Activated T-helper 17 cell treated with anti-CD3 and anti-CD28 coated beads, Interleukin-2, amount 50 U/mL, for 72 hours (primary cell): ENCODE results near the gene SOCS2. TPM values are rescaled to one million over a fixed set of nuclear protein-coding genes. Genes with fewer than 3 reads are reported as not detected.
A peak's percentile ranks its signal among the peaks of the same experiment; 100 is the strongest.

Experiments used
- ATAC-seq: fragments of 150-1000 bp; cut with Tn5 transposase; replicated peaks from 2 replicates; pipeline ENCODE4 v1.10.0; 2021; ENCODE audit warnings: mild to moderate bottlenecking, moderate library complexity
- H3K27ac Mint-ChIP-seq: one replicate; pipeline ENCODE4 v1.8.0; 2022; ENCODE audit warnings: mixed read lengths
- H3K27me3 Mint-ChIP-seq: one replicate; pipeline ENCODE4 v1.8.0; 2022; ENCODE audit warnings: mixed read lengths
- H3K36me3 Mint-ChIP-seq: one replicate; pipeline ENCODE4 v1.8.0; 2022; ENCODE audit warnings: low read depth, mild to moderate bottlenecking, mixed read lengths
- H3K4me1 Mint-ChIP-seq: one replicate; pipeline ENCODE4 v1.8.0; 2022; ENCODE audit warnings: mixed read lengths
- H3K4me3 Mint-ChIP-seq: one replicate; pipeline ENCODE4 v1.8.0; 2022; ENCODE audit warnings: mild to moderate bottlenecking, mixed read lengths
- H3K9me3 Mint-ChIP-seq: one replicate; pipeline ENCODE4 v1.8.0; 2022; ENCODE audit warnings: mixed read lengths
- total RNA-seq, 2 donors: library from RNA; stranded (reverse); gene quantifications; one replicate each; pipeline ENCODE4 v1.2.3, GENCODE V29; 2022

SOCS2 gene
- total RNA-seq, 2 donors from 2014 or later: 29.4 to 36.6 TPM

DNA sequence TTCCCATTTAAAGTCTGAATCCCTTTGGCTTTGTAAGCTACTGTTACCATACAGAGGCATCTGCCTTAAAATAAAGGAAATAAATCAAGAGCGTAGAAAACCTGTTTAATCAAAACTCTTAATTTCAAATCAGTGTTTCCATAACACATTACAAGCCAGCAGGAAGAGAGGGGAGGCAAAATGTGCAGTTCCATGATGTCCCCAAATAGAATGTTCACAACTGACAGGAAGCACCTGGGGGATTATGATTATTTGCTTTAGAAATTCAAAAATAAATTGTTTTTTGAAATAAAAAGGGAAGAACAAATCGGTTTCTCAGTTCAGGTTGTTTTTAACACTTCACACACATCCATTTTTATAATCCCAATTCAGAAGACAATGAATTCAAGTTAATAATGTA is 21.4 kb downstream of the SOCS2 start:
- ATAC-seq: no peak
- Mint-ChIP-seq H3K27me3 (peaks cover 15% of the 10 kb centered on the region), H3K4me1 (peaks cover 15% of the 10 kb centered on the region), H3K4me3 (no peak overlapping the region), H3K27ac (no peak overlapping the region), H3K9me3 (no peaks in the 10 kb centered on the region), H3K36me3 (no peaks in the 10 kb centered on the region)

DNA sequence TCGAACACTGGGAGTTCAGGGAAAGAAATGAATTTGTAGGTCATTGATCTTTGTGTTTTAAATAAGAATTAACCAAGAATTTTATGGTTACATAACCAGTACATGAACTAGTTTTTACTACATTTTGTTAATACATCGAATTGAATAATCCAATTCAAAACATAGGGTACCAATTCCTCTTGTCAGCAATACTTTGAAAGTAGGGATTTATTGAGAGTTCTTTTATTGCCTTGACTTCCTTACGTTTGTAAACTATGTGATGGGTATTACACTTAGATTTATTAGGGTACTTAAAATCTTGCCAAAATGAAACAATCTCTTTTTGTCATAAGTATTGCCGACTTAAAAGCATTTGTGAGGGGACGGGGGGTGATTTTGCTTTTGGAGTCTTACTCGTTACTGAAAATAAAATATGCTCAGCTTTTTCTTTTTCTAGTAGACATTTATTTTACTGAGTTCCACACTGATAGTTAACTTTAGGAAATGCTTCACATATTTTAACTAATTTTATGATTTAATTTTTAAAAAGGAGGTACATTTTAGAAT is 22.4 kb downstream of the SOCS2 start:
- peaks cover 15% of the 10 kb centered on the region for H3K27me3 Mint-ChIP-seq
- H3K27ac Mint-ChIP-seq: no peak overlapping the region

DNA sequence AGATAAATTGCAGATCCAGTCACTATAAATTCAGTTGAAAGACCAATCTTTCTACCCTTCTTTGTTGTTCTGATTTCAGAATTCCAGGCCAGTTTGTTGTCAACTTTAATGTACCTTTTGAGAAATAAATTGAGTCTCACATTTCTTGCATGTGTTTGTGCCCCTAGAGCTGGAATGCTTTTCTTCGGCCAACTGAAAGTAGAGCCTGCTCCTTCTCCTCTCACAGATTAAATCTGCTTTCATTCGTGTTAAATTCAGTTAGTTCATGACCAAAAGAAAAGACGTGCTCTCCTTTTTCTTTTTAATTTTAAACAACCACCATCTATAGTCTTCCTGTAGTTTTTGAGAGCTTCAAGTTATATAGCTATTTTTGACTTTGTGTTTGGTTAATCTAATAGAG is 22.9 kb downstream of the SOCS2 start:
- Mint-ChIP-seq H3K4me1 (peaks cover 10% of the 10 kb centered on the region), H3K9me3 (no peaks in the 10 kb centered on the region), H3K36me3 (no peaks in the 10 kb centered on the region), H3K27me3 (peaks cover 15% of the 10 kb centered on the region), H3K4me3 (no peak overlapping the region), H3K27ac (no peak overlapping the region)
- no peak for ATAC-seq

More for the DNA sequence above, 22.4 kb downstream of the SOCS2 start:
- Mint-ChIP-seq H3K36me3 (no peaks in the 10 kb centered on the region), H3K9me3 (no peaks in the 10 kb centered on the region), H3K4me1 (peaks cover 10% of the 10 kb centered on the region), H3K4me3 (no peak overlapping the region)
- no peak for ATAC-seq

DNA sequence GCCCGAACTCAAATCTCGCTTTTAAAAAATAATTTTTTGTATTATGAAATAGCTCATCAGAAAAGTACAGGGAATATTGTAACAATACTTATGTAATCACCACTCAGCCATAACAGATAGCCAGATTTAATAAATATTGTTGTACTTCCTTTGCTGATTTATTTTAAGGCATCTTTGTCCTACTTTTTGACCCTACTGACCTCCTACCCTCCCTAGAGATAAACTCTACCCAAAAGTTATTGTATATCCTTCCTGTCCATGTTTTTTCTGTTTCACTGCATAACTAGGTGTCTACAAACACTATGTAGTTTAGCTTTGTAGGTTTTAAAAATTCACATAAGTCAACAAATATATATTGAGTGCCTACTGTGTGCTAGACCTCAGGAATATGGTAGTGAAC is 25.1 kb downstream of the SOCS2 start:
- Mint-ChIP-seq H3K4me3 (no peak overlapping the region), H3K9me3 (no peaks in the 10 kb centered on the region), H3K27ac (no peak overlapping the region), H3K4me1 (no peaks in the 10 kb centered on the region), H3K36me3 (no peaks in the 10 kb centered on the region), H3K27me3 (peaks cover 15% of the 10 kb centered on the region)
- no peak for ATAC-seq

DNA sequence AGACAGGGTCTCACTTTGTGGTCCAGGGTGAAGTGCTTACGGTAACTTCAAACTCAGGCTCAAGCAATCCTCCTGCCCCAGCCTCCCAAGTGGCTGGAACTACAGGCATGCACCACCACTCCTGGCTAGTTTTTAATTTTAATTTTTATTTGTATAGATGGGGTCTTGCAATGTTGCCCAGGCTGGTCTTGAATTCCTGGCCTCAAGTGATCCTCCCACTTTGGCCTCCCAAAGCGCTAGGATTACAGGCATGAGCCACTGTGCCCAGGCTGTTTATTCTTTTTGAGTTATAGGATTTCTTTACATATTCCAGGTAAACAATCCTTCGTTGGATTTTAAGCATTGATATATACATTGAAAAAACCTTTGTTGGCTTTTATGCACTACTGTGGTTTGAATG is 26.7 kb downstream of the SOCS2 start:
- Mint-ChIP-seq H3K27ac (no peak overlapping the region), H3K4me1 (no peaks in the 10 kb centered on the region), H3K27me3 (peaks cover 13% of the 10 kb centered on the region), H3K4me3 (no peak overlapping the region), H3K9me3 (no peaks in the 10 kb centered on the region), H3K36me3 (no peaks in the 10 kb centered on the region)
- no peak for ATAC-seq

DNA sequence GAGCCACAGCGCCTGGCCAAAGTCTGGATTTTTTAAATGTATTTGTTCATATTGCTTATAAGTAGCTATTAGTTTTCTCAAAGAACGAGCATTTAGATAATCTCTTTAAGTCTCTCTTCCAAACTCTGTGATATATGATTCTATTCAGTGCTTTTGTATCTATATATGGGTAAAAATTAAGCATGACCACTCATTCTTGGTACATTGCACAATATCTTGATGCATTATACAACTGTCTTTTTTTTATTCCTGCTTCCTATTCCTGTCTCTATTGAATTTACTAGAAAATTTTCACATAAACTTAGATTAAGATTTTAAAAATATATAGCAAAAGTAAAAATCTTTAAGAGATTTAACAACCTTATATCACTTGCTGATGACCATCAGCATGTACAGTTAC is 29.1 kb downstream of the SOCS2 start:
- H3K27me3 Mint-ChIP-seq: peaks cover 10% of the 10 kb centered on the region
- no peaks in the 10 kb centered on the region for H3K4me1 Mint-ChIP-seq
- no peak for ATAC-seq
- H3K4me3 Mint-ChIP-seq: no peak overlapping the region
- no peaks in the 10 kb centered on the region for H3K9me3 Mint-ChIP-seq
- no peaks in the 10 kb centered on the region for H3K36me3 Mint-ChIP-seq
- no peak overlapping the region for H3K27ac Mint-ChIP-seq

DNA sequence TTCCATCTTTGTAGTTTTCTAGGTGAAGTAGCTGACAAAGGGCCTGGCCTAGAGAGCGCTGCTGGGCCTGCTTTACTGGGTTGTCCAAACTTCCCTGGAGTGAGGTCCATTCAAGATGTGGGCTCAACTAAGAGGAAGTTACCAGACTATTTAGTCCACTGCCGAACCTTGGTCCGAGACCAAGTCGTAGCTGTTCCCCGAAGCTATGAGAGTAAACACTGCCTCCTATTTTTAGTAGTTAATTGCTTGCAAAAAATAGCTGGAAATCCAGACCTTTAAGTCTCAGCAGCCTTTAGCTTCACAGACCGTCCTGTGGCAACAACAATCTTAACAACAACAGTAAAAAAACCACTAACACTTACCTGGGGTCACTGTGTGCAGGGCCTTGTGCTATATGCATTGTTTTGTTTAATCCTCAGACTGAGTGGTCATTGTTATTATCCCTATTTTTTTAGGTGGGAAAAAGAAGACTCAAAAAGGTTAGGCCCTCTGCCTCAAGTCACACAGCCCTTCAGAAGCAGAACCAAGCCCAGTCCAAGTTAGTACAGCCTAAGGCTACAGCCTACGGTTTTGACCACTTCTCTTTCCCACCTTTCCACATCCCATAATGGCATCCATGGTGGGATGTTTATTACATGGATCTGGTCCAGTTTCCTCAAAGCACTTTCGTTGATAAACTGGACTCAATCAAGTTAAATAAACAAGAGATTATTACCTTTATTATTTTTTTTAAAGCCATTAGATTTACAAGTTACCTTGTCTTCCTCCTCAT is 30.6 kb downstream of the SOCS2 start:
- Mint-ChIP-seq H3K27ac (no peak overlapping the region), H3K4me3 (no peak overlapping the region), H3K9me3 (no peaks in the 10 kb centered on the region), H3K4me1 (no peaks in the 10 kb centered on the region), H3K36me3 (no peaks in the 10 kb centered on the region), H3K27me3 (peaks cover 5% of the 10 kb centered on the region)
- no peak for ATAC-seq

DNA sequence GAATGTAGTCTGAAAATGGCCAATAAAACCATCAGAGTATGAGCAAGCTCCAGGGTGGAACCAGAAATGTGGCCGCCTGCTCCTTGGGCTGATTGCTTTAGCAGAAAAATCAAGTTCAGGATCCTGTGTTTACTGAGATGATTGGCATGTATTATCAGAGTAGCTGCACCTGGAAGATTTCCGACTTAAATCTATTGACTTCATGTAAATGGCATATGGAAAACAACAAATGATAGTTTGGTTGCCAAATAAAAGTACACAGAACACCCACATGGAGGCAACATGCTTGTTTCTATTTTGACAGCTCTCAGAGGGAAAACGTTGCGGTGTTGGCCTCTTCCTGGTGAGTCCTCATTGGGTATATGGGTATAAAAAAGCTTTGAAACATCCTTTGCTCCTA is 31.3 kb downstream of the SOCS2 start:
- H3K27ac Mint-ChIP-seq: no peak overlapping the region
- no peak for ATAC-seq
- no peaks in the 10 kb centered on the region for H3K36me3 Mint-ChIP-seq
- H3K9me3 Mint-ChIP-seq: no peaks in the 10 kb centered on the region
- H3K4me3 Mint-ChIP-seq: no peak overlapping the region
- peaks cover 4% of the 10 kb centered on the region for H3K27me3 Mint-ChIP-seq
- no peaks in the 10 kb centered on the region for H3K4me1 Mint-ChIP-seq

DNA sequence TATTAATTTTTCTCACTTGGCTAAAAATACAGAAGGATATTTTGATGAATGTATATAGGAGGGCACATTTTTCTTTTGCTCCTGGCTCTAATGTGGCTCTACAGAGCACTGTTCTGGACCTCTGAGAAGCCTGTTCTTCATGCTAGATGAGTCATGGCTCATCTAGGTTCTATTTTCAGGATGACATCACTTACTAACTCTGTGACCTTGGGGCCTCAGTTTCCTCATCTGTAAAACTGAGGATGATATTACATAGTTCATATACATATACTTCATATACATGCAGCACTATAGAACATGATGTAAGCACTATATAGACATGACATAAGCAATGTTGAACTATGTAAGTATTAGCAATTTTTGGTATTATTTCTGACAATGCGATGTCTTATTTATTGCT is 35.8 kb downstream of the SOCS2 start:
- Mint-ChIP-seq H3K4me3 (no peak overlapping the region), H3K4me1 (peaks cover 6% of the 10 kb centered on the region), H3K27ac (no peak overlapping the region), H3K9me3 (no peaks in the 10 kb centered on the region), H3K36me3 (no peaks in the 10 kb centered on the region), H3K27me3 (peaks cover 17% of the 10 kb centered on the region)
- peak; percentile 71 for ATAC-seq

DNA sequence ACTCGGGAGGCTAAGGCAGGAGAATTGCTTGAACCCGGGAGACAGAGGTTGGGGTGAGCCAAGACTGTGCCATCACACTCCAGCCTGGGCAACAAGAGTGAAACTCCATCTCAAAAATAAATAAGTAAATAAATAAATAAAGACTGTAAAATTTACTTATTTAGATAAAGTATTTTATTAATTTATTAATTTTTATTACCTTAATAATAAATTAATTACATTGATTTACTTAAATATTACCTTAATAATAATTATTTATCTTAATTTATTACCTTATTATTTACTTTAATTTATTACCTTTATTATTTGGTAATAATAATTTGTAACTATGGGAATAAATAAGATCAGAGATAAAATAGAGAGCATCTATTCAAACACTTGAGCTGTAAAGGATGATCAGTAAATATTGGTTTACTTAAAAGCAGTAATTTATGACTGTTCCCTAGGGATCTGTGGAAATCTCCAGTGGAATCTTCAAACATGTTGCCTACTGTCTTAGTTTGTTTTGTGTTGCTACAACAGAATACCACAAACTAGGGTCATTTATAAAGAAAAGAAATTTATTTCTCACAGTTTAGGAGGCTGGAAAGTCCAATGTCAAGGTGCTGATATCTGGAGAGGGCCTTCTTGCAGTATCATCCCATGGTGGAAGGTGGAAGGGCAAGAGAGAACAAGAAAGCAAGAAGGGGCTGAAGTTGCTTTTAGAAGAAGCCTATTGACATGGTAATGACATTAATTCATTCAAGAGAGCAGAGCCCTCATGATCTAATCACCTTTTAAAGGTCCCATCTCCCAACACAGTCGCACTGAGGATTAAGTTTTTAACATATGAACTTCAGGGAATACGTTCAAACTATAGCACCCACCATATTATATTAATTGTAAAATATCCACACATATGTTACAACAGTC is 37.1 kb downstream of the SOCS2 start:
- Mint-ChIP-seq H3K9me3 (no peaks in the 10 kb centered on the region), H3K4me1 (peaks cover 6% of the 10 kb centered on the region), H3K4me3 (no peak overlapping the region), H3K27ac (no peak overlapping the region), H3K36me3 (no peaks in the 10 kb centered on the region), H3K27me3 (peaks cover 15% of the 10 kb centered on the region)
- no peak for ATAC-seq

DNA sequence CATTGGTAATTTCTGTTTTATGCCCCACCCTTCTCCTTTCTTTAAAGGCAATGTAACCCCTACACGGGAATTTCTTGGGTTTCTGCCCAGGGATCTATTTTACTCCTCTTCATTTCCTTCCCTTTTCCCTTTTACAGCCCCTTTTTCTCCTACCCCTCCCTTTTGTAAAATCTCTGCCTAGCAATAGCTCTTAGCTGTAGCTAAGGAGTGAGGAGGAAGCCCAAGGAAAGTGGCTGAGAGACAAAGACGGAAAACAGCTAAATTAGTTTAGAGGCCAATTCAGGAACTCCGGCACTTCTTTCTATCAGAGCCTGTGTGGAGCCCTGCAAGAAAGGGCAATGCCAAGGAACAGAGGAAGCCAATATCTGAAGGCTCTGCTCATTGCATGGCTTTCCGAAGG is 40.3 kb downstream of the SOCS2 start:
- peaks cover 6% of the 10 kb centered on the region for H3K4me1 Mint-ChIP-seq
- peaks cover 2% of the 10 kb centered on the region for H3K9me3 Mint-ChIP-seq
- ATAC-seq: no peak
- no peaks in the 10 kb centered on the region for H3K36me3 Mint-ChIP-seq
- peaks cover 19% of the 10 kb centered on the region for H3K27me3 Mint-ChIP-seq
- H3K4me3 Mint-ChIP-seq: no peak overlapping the region
- H3K27ac Mint-ChIP-seq: no peak overlapping the region

DNA sequence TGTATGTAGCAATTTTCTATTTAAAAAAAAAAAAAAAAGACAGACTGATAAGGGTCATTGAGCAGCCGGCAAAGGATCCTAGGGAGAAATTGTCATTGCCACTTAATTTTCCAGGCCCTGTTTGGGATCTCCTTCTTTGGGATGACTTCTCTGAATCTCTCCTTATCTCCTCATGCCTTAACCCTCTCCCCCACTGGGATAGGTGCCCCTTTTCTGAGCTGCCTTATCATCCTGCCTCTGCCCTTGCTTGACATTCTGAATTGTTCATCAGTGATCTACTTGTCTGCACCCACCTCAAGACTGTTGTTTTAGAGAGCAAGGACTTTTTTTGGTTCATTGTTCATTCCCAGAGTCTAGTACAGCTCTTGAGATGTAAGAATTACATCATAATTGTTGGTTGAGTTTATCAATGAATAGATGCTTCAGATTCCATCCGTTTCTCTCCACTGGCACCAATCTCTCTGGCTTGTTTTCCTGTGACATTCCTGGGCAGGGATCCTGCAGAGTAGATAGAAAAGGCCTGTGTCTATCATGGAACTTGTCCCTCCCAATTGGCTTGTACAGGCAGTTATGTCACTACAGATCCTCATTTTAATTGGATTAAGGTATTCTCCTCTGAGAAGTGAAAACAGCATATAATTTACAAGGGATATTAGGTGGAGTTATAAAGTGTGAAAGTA is 42.6 kb downstream of the SOCS2 start:
- Mint-ChIP-seq H3K36me3 (no peaks in the 10 kb centered on the region), H3K4me1 (peaks cover 6% of the 10 kb centered on the region), H3K27me3 (peaks cover 19% of the 10 kb centered on the region), H3K4me3 (no peak overlapping the region), H3K9me3 (peaks cover 5% of the 10 kb centered on the region), H3K27ac (no peak overlapping the region)
- ATAC-seq: no peak

DNA sequence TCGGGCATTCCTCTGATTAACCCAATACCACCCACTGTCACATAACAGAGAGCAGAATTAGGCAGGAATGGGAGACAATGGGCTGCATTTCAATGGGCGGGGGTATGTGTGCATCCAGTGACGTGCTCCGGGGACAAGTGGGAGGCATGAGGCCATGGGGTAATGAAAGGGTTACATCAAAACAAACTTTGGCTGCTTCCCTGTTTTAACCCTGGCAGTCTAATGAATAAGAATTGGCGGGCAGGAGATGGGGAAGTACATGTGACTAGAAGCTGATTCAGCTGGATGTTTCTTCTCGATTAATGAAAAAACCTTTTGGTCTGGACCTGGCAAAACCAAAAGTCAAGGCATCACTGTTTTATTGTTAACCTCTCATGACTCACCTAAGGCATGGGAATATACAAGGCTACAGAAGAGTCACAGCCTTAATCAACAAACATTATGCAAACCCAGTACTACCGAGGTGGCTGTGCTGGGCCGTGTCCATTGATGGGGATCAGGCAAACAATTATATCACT is 44.2 kb downstream of the SOCS2 start:
- Mint-ChIP-seq H3K9me3 (peaks cover 5% of the 10 kb centered on the region), H3K4me3 (no peak overlapping the region), H3K27me3 (peaks cover 19% of the 10 kb centered on the region), H3K4me1 (peaks cover 6% of the 10 kb centered on the region), H3K36me3 (no peaks in the 10 kb centered on the region), H3K27ac (no peak overlapping the region)
- no peak for ATAC-seq

DNA sequence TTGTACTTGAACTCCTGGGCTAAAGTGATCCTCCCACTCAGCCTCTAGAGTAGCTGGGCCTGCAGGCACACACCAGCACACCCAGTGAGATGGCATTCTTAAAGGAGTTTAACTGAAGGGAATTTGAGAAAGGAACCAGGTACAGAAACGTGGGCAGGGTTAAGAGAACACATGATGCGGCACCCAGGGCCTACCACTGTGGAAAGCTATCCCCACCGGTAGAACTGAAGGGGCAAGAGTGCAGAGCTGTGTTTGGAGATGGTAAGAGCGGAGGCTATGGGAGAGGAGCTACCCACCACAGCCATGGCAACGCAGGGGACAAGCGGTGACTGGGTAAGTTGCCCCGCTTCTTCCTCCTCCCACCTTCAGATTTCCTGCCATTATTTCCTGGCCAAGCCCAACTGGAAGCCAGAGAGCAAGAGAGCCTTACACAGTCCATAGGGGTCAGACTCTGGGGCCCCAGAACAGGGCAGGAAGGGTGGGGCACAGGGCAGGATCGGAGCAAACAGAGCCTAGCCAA is 46.5 kb downstream of the SOCS2 start:
- H3K4me3 Mint-ChIP-seq: no peak overlapping the region
- ATAC-seq: no peak
- peaks cover 5% of the 10 kb centered on the region for H3K9me3 Mint-ChIP-seq
- no peak overlapping the region for H3K27ac Mint-ChIP-seq
- H3K4me1 Mint-ChIP-seq: no peaks in the 10 kb centered on the region
- H3K36me3 Mint-ChIP-seq: no peaks in the 10 kb centered on the region
- H3K27me3 Mint-ChIP-seq: peaks cover 4% of the 10 kb centered on the region
